Body of pancreas (tissue), 4 donors: ENCODE results near the gene PRSS2.

Experiments used
- POLR2A ChIP-seq, 3 donors: fragments of 450-650 bp; IDR thresholded peaks; one replicate each; pipeline ENCODE4 v1.6.1; 2016; ENCODE audit warnings: antibody characterized with exemption in 3 of 3, mild to moderate bottlenecking in 2 of 3
- TF ChIP-seq, protein P1 (sequence below), 7 experiments: fragments of 450-650 bp in 4 of 7; fragments of 200-600 bp in 3 of 7; sonication (generic) in 3 of 7; IDR thresholded peaks; one replicate each; pipeline ENCODE4 v1.5.1; 2016 to 2019; ENCODE audit warnings: antibody characterized with exemption in 7 of 7

- TF ChIP-seq, protein P1, sequence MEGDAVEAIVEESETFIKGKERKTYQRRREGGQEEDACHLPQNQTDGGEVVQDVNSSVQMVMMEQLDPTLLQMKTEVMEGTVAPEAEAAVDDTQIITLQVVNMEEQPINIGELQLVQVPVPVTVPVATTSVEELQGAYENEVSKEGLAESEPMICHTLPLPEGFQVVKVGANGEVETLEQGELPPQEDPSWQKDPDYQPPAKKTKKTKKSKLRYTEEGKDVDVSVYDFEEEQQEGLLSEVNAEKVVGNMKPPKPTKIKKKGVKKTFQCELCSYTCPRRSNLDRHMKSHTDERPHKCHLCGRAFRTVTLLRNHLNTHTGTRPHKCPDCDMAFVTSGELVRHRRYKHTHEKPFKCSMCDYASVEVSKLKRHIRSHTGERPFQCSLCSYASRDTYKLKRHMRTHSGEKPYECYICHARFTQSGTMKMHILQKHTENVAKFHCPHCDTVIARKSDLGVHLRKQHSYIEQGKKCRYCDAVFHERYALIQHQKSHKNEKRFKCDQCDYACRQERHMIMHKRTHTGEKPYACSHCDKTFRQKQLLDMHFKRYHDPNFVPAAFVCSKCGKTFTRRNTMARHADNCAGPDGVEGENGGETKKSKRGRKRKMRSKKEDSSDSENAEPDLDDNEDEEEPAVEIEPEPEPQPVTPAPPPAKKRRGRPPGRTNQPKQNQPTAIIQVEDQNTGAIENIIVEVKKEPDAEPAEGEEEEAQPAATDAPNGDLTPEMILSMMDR (IDR thresholded peaks at IDR 0.05), result no peak
- TF ChIP-seq POLR2A (IDR thresholded peaks at IDR 0.05), result no peak
Observed at GRCh38 chr7:142804728-142805207, 34.0 kb downstream of the PRSS2 start.
